Osteocyte (in vitro differentiated cells): ENCODE data around the gene C1orf105. TPM values are rescaled to one million over a fixed set of nuclear protein-coding genes. Genes with fewer than 3 reads are reported as not detected.

Source experiments
- DNase-seq: peaks from one replicate; pipeline ENCODE4 v3.0.0; 2021; ENCODE audit warnings: mixed read lengths; ENCODE audit not compliant: unreplicated experiment; ENCODE audit errors: extremely low spot score
- H3K27ac Mint-ChIP-seq: one replicate; pipeline ENCODE4 v1.8.0; 2021; ENCODE audit warnings: mild to moderate bottlenecking, mixed read lengths; ENCODE audit not compliant: unreplicated experiment
- H3K27me3 Mint-ChIP-seq: one replicate; pipeline ENCODE4 v1.8.0; 2021; ENCODE audit warnings: mixed read lengths; ENCODE audit not compliant: unreplicated experiment
- H3K36me3 Mint-ChIP-seq: one replicate; pipeline ENCODE4 v1.8.0; 2021; ENCODE audit warnings: mixed read lengths; ENCODE audit not compliant: unreplicated experiment
- H3K4me1 Mint-ChIP-seq: one replicate; pipeline ENCODE4 v1.8.0; 2021; ENCODE audit warnings: mixed read lengths; ENCODE audit not compliant: unreplicated experiment
- H3K4me3 Mint-ChIP-seq: one replicate; pipeline ENCODE4 v1.8.0; 2021; ENCODE audit warnings: mild to moderate bottlenecking, moderate library complexity, mixed read lengths; ENCODE audit not compliant: unreplicated experiment
- H3K9me3 Mint-ChIP-seq: one replicate; pipeline ENCODE4 v1.8.0; 2021; ENCODE audit warnings: mixed read lengths; ENCODE audit not compliant: unreplicated experiment
- total RNA-seq: library from RNA; stranded (reverse); gene quantifications from 2 replicates; pipeline ENCODE4 v1.2.1, GENCODE V29; 2021
- TF ChIP-seq, protein P1 (sequence below): fragments of 200-600 bp; sonication (generic); IDR thresholded peaks from 2 replicates; pipeline ENCODE4 v1.5.0; 2021; ENCODE audit warnings: antibody characterized with exemption, mild to moderate bottlenecking, moderate library complexity

Gene C1orf105
- total RNA-seq, 1 donor from 2014 or later = not detected

DNA sequence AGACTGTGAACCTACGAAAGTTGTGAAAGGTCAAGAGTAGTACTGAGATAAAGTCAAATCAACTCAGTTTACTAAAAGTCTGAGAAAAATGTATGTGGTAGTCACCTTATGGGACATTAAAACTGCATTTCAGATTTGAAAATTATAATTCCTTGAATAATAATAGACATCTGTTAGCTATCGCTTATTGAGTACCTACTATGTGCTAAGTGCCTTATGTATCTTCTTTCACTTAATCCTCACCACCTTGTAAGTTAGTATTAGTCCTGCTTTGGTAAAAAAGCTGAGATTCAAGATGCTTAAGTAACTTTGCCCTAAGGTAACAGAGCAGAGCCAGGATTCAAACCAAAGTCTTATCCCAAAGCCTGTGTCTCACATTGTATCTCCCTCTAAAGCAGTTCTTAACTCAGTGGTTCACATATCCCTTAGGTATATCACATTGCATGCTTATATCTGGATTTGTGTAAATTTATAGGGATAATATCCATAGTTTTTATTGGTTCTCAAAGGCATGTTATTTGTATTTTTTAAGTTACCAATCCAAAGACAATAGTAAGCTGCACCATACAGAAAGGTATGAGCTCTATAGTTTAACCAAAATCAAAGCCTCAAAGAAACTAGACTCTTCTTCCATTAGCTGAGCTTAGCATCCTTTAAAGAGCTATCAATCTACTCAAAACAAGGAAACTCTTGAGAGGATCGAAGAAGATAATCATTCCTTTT, 22.5 kb downstream of the C1orf105 start:
- TF ChIP-seq, protein P1, sequence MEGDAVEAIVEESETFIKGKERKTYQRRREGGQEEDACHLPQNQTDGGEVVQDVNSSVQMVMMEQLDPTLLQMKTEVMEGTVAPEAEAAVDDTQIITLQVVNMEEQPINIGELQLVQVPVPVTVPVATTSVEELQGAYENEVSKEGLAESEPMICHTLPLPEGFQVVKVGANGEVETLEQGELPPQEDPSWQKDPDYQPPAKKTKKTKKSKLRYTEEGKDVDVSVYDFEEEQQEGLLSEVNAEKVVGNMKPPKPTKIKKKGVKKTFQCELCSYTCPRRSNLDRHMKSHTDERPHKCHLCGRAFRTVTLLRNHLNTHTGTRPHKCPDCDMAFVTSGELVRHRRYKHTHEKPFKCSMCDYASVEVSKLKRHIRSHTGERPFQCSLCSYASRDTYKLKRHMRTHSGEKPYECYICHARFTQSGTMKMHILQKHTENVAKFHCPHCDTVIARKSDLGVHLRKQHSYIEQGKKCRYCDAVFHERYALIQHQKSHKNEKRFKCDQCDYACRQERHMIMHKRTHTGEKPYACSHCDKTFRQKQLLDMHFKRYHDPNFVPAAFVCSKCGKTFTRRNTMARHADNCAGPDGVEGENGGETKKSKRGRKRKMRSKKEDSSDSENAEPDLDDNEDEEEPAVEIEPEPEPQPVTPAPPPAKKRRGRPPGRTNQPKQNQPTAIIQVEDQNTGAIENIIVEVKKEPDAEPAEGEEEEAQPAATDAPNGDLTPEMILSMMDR = no peak
- Mint-ChIP-seq H3K27me3 (no peaks in the 10 kb centered on the region), H3K27ac (peak overlapping the region; percentile 90), H3K36me3 (peaks cover 23% of the 10 kb centered on the region), H3K9me3 (peaks cover 3% of the 10 kb centered on the region), H3K4me3 (peak overlapping the region; percentile 86), H3K4me1 (peaks cover 25% of the 10 kb centered on the region)
- no peak for DNase-seq

GRCh38 chr1:172443666-172444453, 23.4 kb downstream of the C1orf105 start, which contains the start of gene PIGC:
PIGC (minus strand) TSS chr1:172444069; CDS start chr1:172442622, 1,447 bp downstream.
- peak within 1 kb of the TSS; percentile 90 for H3K27ac Mint-ChIP-seq
- no peaks in the 10 kb centered on the region for H3K27me3 Mint-ChIP-seq
- TF ChIP-seq, protein P1 = peak; percentile 90
- DNase-seq = peak; percentile 96
- H3K4me3 Mint-ChIP-seq = peak within 1 kb of the TSS; percentile 86
- peaks cover 19% of the 10 kb centered on the region for H3K36me3 Mint-ChIP-seq
- H3K9me3 Mint-ChIP-seq = no peaks in the 10 kb centered on the region
- H3K4me1 Mint-ChIP-seq = peaks cover 25% of the 10 kb centered on the region

- Mint-ChIP-seq H3K9me3 (no peaks in the 10 kb centered on the region), H3K36me3 (peaks cover 10% of the 10 kb centered on the region), H3K27ac (no peak overlapping the region), H3K27me3 (no peaks in the 10 kb centered on the region), H3K4me1 (peaks cover 20% of the 10 kb centered on the region), H3K4me3 (no peak overlapping the region)
- no peak for DNase-seq
- TF ChIP-seq, protein P1 = no peak
These were observed 26.1 kb downstream of the C1orf105 start for GRCh38 chr1:172446547-172446946.

DNA sequence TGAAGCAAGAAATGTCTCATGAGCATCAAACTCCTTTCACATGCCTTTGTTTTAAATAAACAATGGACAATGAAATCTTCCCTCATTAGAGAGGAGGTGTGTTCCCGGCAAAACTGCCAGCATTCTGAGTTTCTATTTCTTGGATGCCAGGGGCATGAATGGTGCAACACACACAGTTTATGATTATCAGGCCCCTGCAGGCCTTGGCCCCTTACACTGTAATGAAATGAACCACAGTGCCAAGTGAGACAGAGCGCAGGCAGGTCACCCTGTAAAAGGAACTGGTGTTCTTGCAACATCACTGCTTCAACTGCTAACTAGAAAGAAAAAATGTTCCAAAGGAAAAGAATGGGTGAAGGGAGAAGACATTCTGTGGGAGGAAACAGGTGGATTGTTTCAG, 27.2 kb downstream of the C1orf105 start:
- Mint-ChIP-seq H3K4me3 (no peak overlapping the region), H3K36me3 (no peaks in the 10 kb centered on the region), H3K4me1 (peaks cover 9% of the 10 kb centered on the region), H3K27me3 (no peaks in the 10 kb centered on the region), H3K9me3 (no peaks in the 10 kb centered on the region), H3K27ac (no peak overlapping the region)
- TF ChIP-seq, protein P1 = no peak
- DNase-seq = no peak

GRCh38 chr1:172448995-172449584, 28.6 kb downstream of the C1orf105 start:
- TF ChIP-seq, protein P1 = no peak
- peaks cover 3% of the 10 kb centered on the region for H3K4me1 Mint-ChIP-seq
- DNase-seq = no peak
- no peak overlapping the region for H3K4me3 Mint-ChIP-seq
- H3K27me3 Mint-ChIP-seq = no peaks in the 10 kb centered on the region
- no peaks in the 10 kb centered on the region for H3K36me3 Mint-ChIP-seq
- H3K27ac Mint-ChIP-seq = no peak overlapping the region
- H3K9me3 Mint-ChIP-seq = no peaks in the 10 kb centered on the region
